ENCODE data around the gene PCNX2.

DNA sequence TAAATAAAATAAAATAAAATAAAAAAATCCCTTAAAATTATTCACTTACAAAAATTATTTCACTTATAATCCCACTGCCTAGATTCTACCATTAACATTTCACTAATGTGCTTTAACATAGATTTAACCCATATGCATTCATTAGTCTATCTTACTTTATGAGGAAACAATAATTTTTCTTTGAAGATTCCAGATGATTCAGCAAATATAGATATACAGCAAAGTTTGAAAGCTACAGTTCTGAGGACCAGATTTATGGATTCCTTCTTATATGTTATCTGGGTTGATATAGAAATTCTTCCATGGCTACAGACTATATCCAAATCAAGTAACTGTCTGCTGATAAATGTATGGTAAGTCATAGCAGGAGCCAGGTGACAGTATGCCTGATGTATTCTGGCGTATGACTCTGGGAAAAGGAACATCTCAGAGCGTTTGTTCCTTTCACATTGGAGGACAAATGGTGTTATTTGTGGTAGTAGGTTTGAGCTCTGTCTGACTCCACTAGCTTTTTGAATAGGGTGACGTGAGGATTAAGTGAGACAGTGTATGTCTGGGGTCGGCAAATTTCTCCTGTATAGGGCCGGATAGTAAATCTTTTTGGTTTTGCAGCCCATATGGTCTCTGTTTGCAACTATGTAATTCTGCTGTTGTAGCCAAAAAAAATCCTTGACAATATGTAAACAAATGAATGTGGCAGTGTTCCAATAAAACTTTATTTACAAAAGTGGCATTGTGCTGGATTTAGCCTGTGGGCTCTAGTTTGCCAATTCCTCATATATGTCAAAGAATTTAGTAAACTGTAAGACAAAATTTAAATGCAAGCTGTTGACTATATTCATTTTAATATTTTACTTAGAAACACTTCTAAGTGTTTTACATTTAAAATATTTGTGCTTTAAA, 41.3 kb upstream of the PCNX2 start:
- TF ChIP-seq, protein P1, sequence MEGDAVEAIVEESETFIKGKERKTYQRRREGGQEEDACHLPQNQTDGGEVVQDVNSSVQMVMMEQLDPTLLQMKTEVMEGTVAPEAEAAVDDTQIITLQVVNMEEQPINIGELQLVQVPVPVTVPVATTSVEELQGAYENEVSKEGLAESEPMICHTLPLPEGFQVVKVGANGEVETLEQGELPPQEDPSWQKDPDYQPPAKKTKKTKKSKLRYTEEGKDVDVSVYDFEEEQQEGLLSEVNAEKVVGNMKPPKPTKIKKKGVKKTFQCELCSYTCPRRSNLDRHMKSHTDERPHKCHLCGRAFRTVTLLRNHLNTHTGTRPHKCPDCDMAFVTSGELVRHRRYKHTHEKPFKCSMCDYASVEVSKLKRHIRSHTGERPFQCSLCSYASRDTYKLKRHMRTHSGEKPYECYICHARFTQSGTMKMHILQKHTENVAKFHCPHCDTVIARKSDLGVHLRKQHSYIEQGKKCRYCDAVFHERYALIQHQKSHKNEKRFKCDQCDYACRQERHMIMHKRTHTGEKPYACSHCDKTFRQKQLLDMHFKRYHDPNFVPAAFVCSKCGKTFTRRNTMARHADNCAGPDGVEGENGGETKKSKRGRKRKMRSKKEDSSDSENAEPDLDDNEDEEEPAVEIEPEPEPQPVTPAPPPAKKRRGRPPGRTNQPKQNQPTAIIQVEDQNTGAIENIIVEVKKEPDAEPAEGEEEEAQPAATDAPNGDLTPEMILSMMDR (optimal IDR thresholded peaks at IDR 0.05 in 1 of 3, IDR thresholded peaks at IDR 0.05 in 1 of 3, conservative IDR thresholded peaks at IDR 0.05 in 1 of 3; ENCODE audit: extremely low read depth in 1 of 3, insufficient read depth in 2 of 3, low read length in 3 of 3): no peak
- no peak for TF ChIP-seq EZH2 (IDR thresholded peaks at IDR 0.05; ENCODE audit: low read length)
